NT2/D1 (cell line): Measurements from ENCODE around the gene NPC1.

Source experiments
- DNase-seq: peaks from one replicate; pipeline ENCODE4 v3.0.0-alpha.2; 2011; ENCODE audit warnings: low read depth, low spot score
- H3K27me3 ChIP-seq: 2 replicates; pipeline ENCODE4 v1.6.0; 2011; ENCODE audit warnings: mild to moderate bottlenecking; ENCODE audit not compliant: insufficient read length, insufficient read depth
- H3K36me3 ChIP-seq: 2 replicates; pipeline ENCODE4 v1.6.1; 2011; ENCODE audit warnings: mild to moderate bottlenecking, low read length, mixed read lengths; ENCODE audit not compliant: insufficient read depth, insufficient read length
- H3K4me1 ChIP-seq: 2 replicates; pipeline ENCODE4 v1.5.1; 2011; ENCODE audit not compliant: insufficient read depth, insufficient read length
- H3K4me3 ChIP-seq: 2 replicates; pipeline ENCODE4 v1.5.1; 2011; ENCODE audit warnings: low read depth; ENCODE audit not compliant: insufficient read length
- H3K9ac ChIP-seq: 2 replicates; pipeline ENCODE4 v1.6.0; 2011; ENCODE audit warnings: low read depth; ENCODE audit not compliant: insufficient read length
- H3K9me3 ChIP-seq: 2 replicates; pipeline ENCODE4 v1.5.1; 2011; ENCODE audit warnings: mild to moderate bottlenecking, low read length; ENCODE audit not compliant: insufficient read depth
- SUZ12 ChIP-seq: IDR thresholded peaks from 2 replicates; pipeline ENCODE4 v1.6.1; 2011; ENCODE audit not compliant: insufficient read length, insufficient read depth; ENCODE audit errors: extremely low read depth
- YY1 ChIP-seq: IDR thresholded peaks from 2 replicates; pipeline ENCODE4 v1.6.1; 2011; ENCODE audit not compliant: insufficient read length, insufficient read depth
- ZNF274 ChIP-seq: IDR thresholded peaks from 2 replicates; pipeline ENCODE4 v1.6.1; 2011; ENCODE audit warnings: mild to moderate bottlenecking, low read depth, low read length

NPC1 gene

GRCh38 chr18:23588836-23589560, 2.7 kb upstream of the NPC1 start:
- H3K4me1 ChIP-seq, result no peaks in the 10 kb centered on the region
- no peak overlapping the region for H3K4me3 ChIP-seq
- no peaks in the 10 kb centered on the region for H3K27me3 ChIP-seq
- DNase-seq, result no peak
- H3K9me3 ChIP-seq, result no peaks in the 10 kb centered on the region
- TF ChIP-seq SUZ12 (no peak), ZNF274 (no peak), YY1 (no peak)
- H3K9ac ChIP-seq, result no peak overlapping the region
- H3K36me3 ChIP-seq, result no peaks in the 10 kb centered on the region

DNA sequence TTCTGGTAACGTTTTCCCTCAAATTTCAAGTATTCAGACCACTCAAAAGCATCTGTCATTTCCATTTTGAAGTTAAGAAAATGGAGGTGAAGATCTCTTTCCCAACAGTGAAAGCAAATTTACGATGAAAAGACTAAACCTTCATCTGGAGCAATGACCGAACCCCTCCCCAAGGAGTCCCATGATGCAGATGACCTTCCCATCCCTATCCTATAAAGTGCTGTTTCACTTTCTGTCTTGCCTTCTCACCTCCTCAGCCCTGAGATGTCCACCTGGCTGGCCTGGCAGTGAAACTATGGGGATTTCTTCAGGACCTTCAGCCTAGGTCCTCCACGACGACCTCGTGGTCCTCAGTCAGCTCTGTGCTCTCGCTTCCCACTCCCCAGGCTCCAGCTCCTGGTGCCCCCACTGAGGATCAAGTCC, 925 bp upstream of the NPC1 start:
- no peaks in the 10 kb centered on the region for H3K4me1 ChIP-seq

DNA sequence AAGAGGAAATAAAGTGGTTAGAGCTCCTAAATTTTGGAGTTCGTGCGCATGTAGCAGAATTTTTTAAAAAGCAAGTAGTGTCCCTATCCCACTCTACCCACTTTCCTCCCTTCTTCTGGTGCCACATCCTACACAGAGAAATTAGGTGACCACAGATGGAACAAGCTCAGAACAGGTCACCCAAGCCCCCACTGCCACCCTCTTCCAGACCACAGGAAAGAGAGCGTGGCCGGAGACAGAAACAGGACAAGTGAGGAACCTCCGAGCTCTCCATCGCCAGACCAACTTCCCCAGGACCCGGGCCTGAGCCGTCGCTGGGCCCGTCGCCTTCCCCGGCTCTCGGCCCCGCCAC, 433 bp downstream of the NPC1 start:
- Histone ChIP-seq H3K27me3 (no peaks in the 10 kb centered on the region), H3K9me3 (no peaks in the 10 kb centered on the region), H3K9ac (peak overlapping the region; percentile 94), H3K4me3 (peak overlapping the region; percentile 92), H3K36me3 (no peaks in the 10 kb centered on the region), H3K4me1 (no peaks in the 10 kb centered on the region)
- TF ChIP-seq ZNF274 (no peak), YY1 (no peak), SUZ12 (no peak)
- DNase-seq, result no peak

More for the DNA sequence above, 925 bp upstream of the NPC1 start:
- Histone ChIP-seq H3K27me3 (no peaks in the 10 kb centered on the region), H3K9me3 (no peaks in the 10 kb centered on the region), H3K36me3 (no peaks in the 10 kb centered on the region), H3K9ac (no peak overlapping the region), H3K4me3 (no peak overlapping the region)
- no peak for DNase-seq
- TF ChIP-seq YY1 (no peak), ZNF274 (no peak), SUZ12 (no peak)

GRCh38 chr18:23585007-23585871, 1.1 kb downstream of the NPC1 start:
- no peaks in the 10 kb centered on the region for H3K27me3 ChIP-seq
- DNase-seq, result no peak
- H3K4me1 ChIP-seq, result no peaks in the 10 kb centered on the region
- H3K9me3 ChIP-seq, result no peaks in the 10 kb centered on the region
- H3K36me3 ChIP-seq, result no peaks in the 10 kb centered on the region
- peak overlapping the region; percentile 92 for H3K4me3 ChIP-seq
- H3K9ac ChIP-seq, result peak overlapping the region; percentile 94
- TF ChIP-seq ZNF274, result no peak

GRCh38 chr18:23584019-23584983, 2.0 kb downstream of the NPC1 start:
- Histone ChIP-seq H3K4me3 (no peak overlapping the region), H3K9me3 (no peaks in the 10 kb centered on the region), H3K9ac (no peak overlapping the region), H3K36me3 (no peaks in the 10 kb centered on the region), H3K27me3 (no peaks in the 10 kb centered on the region), H3K4me1 (no peaks in the 10 kb centered on the region)
- no peak for DNase-seq
- TF ChIP-seq ZNF274 (no peak), SUZ12 (no peak), YY1 (no peak)

- no peaks in the 10 kb centered on the region for H3K27me3 ChIP-seq
- DNase-seq, result no peak
- H3K9ac ChIP-seq, result no peak overlapping the region
- no peaks in the 10 kb centered on the region; the same call in 1 of the 2 replicates for H3K9me3 ChIP-seq
- TF ChIP-seq SUZ12 (no peak), ZNF274 (no peak), YY1 (no peak)
- H3K4me1 ChIP-seq, result no peaks in the 10 kb centered on the region
- H3K36me3 ChIP-seq, result peaks cover 1% of the 10 kb centered on the region
- no peak overlapping the region for H3K4me3 ChIP-seq
These were observed 3.0 kb downstream of the NPC1 start for GRCh38 chr18:23583071-23583865.
